HepG2 (cell line): ENCODE measurements around the gene PNKD. TPM values are rescaled to one million over a fixed set of nuclear protein-coding genes. Genes with fewer than 3 reads are reported as not detected.
A peak's percentile ranks its signal among the peaks of the same experiment; 100 is the strongest.

ENCODE experiments used
- ATF2 ChIP-seq: sonication (generic); formaldehyde crosslinking; IDR thresholded peaks from 2 replicates; pipeline ENCODE4 v1.4.0; 2020; ENCODE audit warnings: missing genetic modification reagents
- CHD4 ChIP-seq: fragments of 200-600 bp; sonication (generic); IDR thresholded peaks from 2 replicates; pipeline ENCODE4 v1.7.0; 2017; ENCODE audit warnings: mild to moderate bottlenecking, low read length, borderline replicate concordance
- KLF6 ChIP-seq: IDR thresholded peaks from 2 replicates; pipeline ENCODE4 v1.8.0; 2016; ENCODE audit warnings: missing biosample characterization, missing genetic modification reagents
- MAX ChIP-seq: IDR thresholded peaks from 2 replicates; pipeline ENCODE4 v1.6.1; 2012; ENCODE audit warnings: inconsistent platforms
- SAP130 ChIP-seq: IDR thresholded peaks from 2 replicates; pipeline ENCODE4 v1.6.1; 2016; ENCODE audit warnings: low read depth
- SMC3 ChIP-seq: IDR thresholded peaks from 2 replicates; pipeline ENCODE4 v1.6.1; 2011; ENCODE audit warnings: low read length, improper control_type of control experiment
- TGIF2 ChIP-seq: IDR thresholded peaks from 2 replicates; pipeline ENCODE4 v1.6.1; 2016; ENCODE audit warnings: control low read depth, missing compliant biosample characterization
- UBTF ChIP-seq: sonication (generic); formaldehyde crosslinking; IDR thresholded peaks from 2 replicates; pipeline ENCODE4 v1.4.0; 2020; ENCODE audit warnings: mild to moderate bottlenecking, missing genetic modification reagents
- ZBTB38 ChIP-seq: sonication (generic); formaldehyde crosslinking; IDR thresholded peaks from 2 replicates; pipeline ENCODE4 v1.5.1; 2020; ENCODE audit warnings: mild to moderate bottlenecking, missing genetic modification reagents
- ZBTB40 ChIP-seq, 2 experiments: fragments of 450-650 bp in 1 of 2; sonication (generic) in 1 of 2; formaldehyde crosslinking in 1 of 2; IDR thresholded peaks; 2 replicates each; pipeline versions ENCODE4 v1.6.1 to v1.8.0; 2016 to 2022; ENCODE audit warnings: antibody characterized with exemption in 1 of 2, mild to moderate bottlenecking in 1 of 2, missing genetic modification reagents in 1 of 2
- ZKSCAN5 ChIP-seq: sonication (generic); formaldehyde crosslinking; IDR thresholded peaks from 2 replicates; pipeline ENCODE4 v1.5.1; 2020; ENCODE audit warnings: mild to moderate bottlenecking, missing genetic modification reagents
- ZNF468 ChIP-seq: sonication (generic); formaldehyde crosslinking; IDR thresholded peaks from 2 replicates; pipeline ENCODE4 v1.8.0; 2022; ENCODE audit warnings: mild to moderate bottlenecking, moderate library complexity, missing genetic modification reagents
- ZNF549 ChIP-seq: sonication (generic); formaldehyde crosslinking; IDR thresholded peaks from 2 replicates; pipeline ENCODE4 v1.5.0; 2020; ENCODE audit warnings: missing genetic modification reagents
- ZNF598 ChIP-seq: sonication (generic); formaldehyde crosslinking; IDR thresholded peaks from 2 replicates; pipeline ENCODE4 v1.5.1; 2020; ENCODE audit warnings: mild to moderate bottlenecking, missing genetic modification reagents, borderline replicate concordance
- ZSCAN25 ChIP-seq: sonication (generic); formaldehyde crosslinking; IDR thresholded peaks from 2 replicates; pipeline ENCODE4 v1.8.0; 2022; ENCODE audit warnings: mild to moderate bottlenecking, missing genetic modification reagents
- polyA plus RNA-seq, 8 experiments: library from polyadenylated mRNA; depleted of rRNA in 3 of 8; stranded (reverse) in 7 of 8; unstranded in 1 of 8; fragments of >200 nt; fragmentation: Illumina TruSeq in 4 of 8; extraction: Trizol in 4 of 8; gene quantifications; 2 replicates each; pipeline versions ENCODE4 v1.2.1 to v1.2.3, GENCODE V29; 2011 to 2016; ENCODE audit warnings: low read depth in 4 of 8, missing spikeins in 1 of 8, mixed read lengths in 1 of 8; ENCODE audit not compliant: insufficient read depth in 1 of 8
- total RNA-seq, 5 experiments: library from RNA; depleted of rRNA; stranded (reverse); fragments of >200 nt; fragmentation: Illumina TruSeq; extraction: Trizol; gene quantifications; 2 replicates each; pipeline ENCODE4 v1.2.3, GENCODE V29; 2016; ENCODE audit warnings: low read depth in 1 of 5

The PNKD gene
- total and polyA plus RNA-seq, 2 of the 13 experiments (the other 11 are each of a cell fraction or from before 2014, with no cell fraction given): 55.9 to 80.4 TPM

GRCh38 chr2:218272531-218273212, 2.4 kb downstream of the PNKD start (continued):
- no peak for TF ChIP-seq ZNF549 (CRISPR knock-in tag)
- TF ChIP-seq ZNF468 (CRISPR knock-in tag): no peak
- TF ChIP-seq ZKSCAN5 (CRISPR knock-in tag): no peak
- peak; percentile 30; the same call in 1 of the 2 replicates for TF ChIP-seq UBTF (CRISPR knock-in tag)
- TF ChIP-seq MAX: no peak
- TF ChIP-seq TGIF2 (CRISPR knock-in tag): peak; percentile 58; the same call in 1 of the 2 replicates
- TF ChIP-seq CHD4: no peak
- TF ChIP-seq ZBTB38 (CRISPR knock-in tag): no peak
- TF ChIP-seq SAP130 (CRISPR knock-in tag): peak; percentile 66
- TF ChIP-seq ZNF598 (CRISPR knock-in tag): peak; percentile 67; the same call in 1 of the 2 replicates
- TF ChIP-seq KLF6: no peak
- TF ChIP-seq ZBTB40 (IDR thresholded peaks at IDR 0.05): peak; percentile 31; the same call in 1 of the 2 replicates
- peak; percentile 97 for TF ChIP-seq ZBTB40 (CRISPR knock-in tag; IDR thresholded peaks at IDR 0.05)
- peak; percentile 96 for TF ChIP-seq SMC3
- TF ChIP-seq ZSCAN25 (CRISPR knock-in tag): peak; percentile 81
- peak; percentile 46; the same call in 1 of the 2 replicates for TF ChIP-seq ATF2 (CRISPR knock-in tag)
